Neuron (in vitro differentiated cells): ENCODE measurements around the gene CCNQ.

Experiments used
- H2AFZ ChIP-seq: one replicate; pipeline ENCODE4 v1.6.1; 2013; ENCODE audit warnings: low read depth, mild to moderate bottlenecking, inconsistent platforms, low read length, moderate library complexity
- H3K27me3 ChIP-seq: one replicate; pipeline ENCODE4 v1.6.1; 2013; ENCODE audit warnings: low read length; ENCODE audit not compliant: insufficient read depth
- H3K36me3 ChIP-seq: one replicate; pipeline ENCODE4 v1.6.1; 2013; ENCODE audit warnings: low read length; ENCODE audit not compliant: insufficient read depth
- H3K4me1 ChIP-seq: one replicate; pipeline ENCODE4 v1.6.1; 2013; ENCODE audit warnings: low read length; ENCODE audit not compliant: insufficient read depth
- H3K4me3 ChIP-seq: 2 replicates; pipeline ENCODE4 v1.5.1; 2013; ENCODE audit warnings: mild to moderate bottlenecking, low read length, moderate library complexity
- H3K9me3 ChIP-seq: one replicate; pipeline ENCODE4 v1.6.1; 2013; ENCODE audit warnings: low read length

The CCNQ gene

GRCh38 chrX:153598541-153599191, at the start of gene CCNQ:
Gene CCNQ, minus strand, starts transcription at chrX:153599139. Its CDS starts 66 bp downstream, at chrX:153599073.
- Histone ChIP-seq H3K9me3 (no peaks in the 10 kb centered on the region), H3K36me3 (peaks cover 5% of the 10 kb centered on the region), H3K27me3 (peaks cover 2% of the 10 kb centered on the region), H3K4me3 (peak within 1 kb of the TSS; percentile 84), H2AFZ (no peak within 1 kb of the TSS), H3K4me1 (peaks cover 5% of the 10 kb centered on the region)

GRCh38 chrX:153647461-153648357, 48.8 kb upstream of the CCNQ start:
- H3K4me1 ChIP-seq, result peaks cover 7% of the 10 kb centered on the region
- no peaks in the 10 kb centered on the region for H3K36me3 ChIP-seq
- H3K9me3 ChIP-seq, result no peaks in the 10 kb centered on the region
- no peak overlapping the region for H3K4me3 ChIP-seq
- no peak overlapping the region for H2AFZ ChIP-seq
- H3K27me3 ChIP-seq, result peaks cover 45% of the 10 kb centered on the region

GRCh38 chrX:153646620-153647373, 47.9 kb upstream of the CCNQ start, which contains the start of gene DUSP9:
Gene DUSP9, plus strand, starts transcription at chrX:153647203. Its CDS starts 751 bp downstream, at chrX:153647954.
- peaks cover 45% of the 10 kb centered on the region for H3K27me3 ChIP-seq
- H3K4me3 ChIP-seq, result no peak within 1 kb of the TSS

GRCh38 chrX:153645921-153646488, 47.1 kb upstream of the CCNQ start:
- Histone ChIP-seq H3K27me3 (peaks cover 53% of the 10 kb centered on the region), H2AFZ (no peak overlapping the region), H3K36me3 (no peaks in the 10 kb centered on the region), H3K4me3 (no peak overlapping the region), H3K4me1 (peaks cover 7% of the 10 kb centered on the region), H3K9me3 (no peaks in the 10 kb centered on the region)

More at GRCh38 chrX:153646620-153647373, 47.9 kb upstream of the CCNQ start, which contains the start of gene DUSP9:
- H3K4me1 ChIP-seq, result peaks cover 7% of the 10 kb centered on the region
- no peaks in the 10 kb centered on the region for H3K36me3 ChIP-seq
- no peaks in the 10 kb centered on the region for H3K9me3 ChIP-seq
- H2AFZ ChIP-seq, result no peak within 1 kb of the TSS

- no peaks in the 10 kb centered on the region for H3K9me3 ChIP-seq
- H3K4me1 ChIP-seq, result peaks cover 7% of the 10 kb centered on the region
- H3K36me3 ChIP-seq, result no peaks in the 10 kb centered on the region
- no peak overlapping the region for H2AFZ ChIP-seq
- H3K27me3 ChIP-seq, result peaks cover 61% of the 10 kb centered on the region
- H3K4me3 ChIP-seq, result no peak overlapping the region
Observed at GRCh38 chrX:153645151-153645550, 46.2 kb upstream of the CCNQ start.

- Histone ChIP-seq H3K36me3 (no peaks in the 10 kb centered on the region), H3K27me3 (peaks cover 67% of the 10 kb centered on the region), H3K4me3 (no peak overlapping the region), H3K9me3 (no peaks in the 10 kb centered on the region), H2AFZ (no peak overlapping the region), H3K4me1 (peaks cover 7% of the 10 kb centered on the region)
Observed at GRCh38 chrX:153644356-153645125, 45.6 kb upstream of the CCNQ start.

GRCh38 chrX:153643431-153644351, 44.8 kb upstream of the CCNQ start:
- Histone ChIP-seq H3K36me3 (no peaks in the 10 kb centered on the region), H3K9me3 (no peaks in the 10 kb centered on the region), H3K4me3 (peak overlapping the region; percentile 14), H3K27me3 (peaks cover 69% of the 10 kb centered on the region), H3K4me1 (peaks cover 7% of the 10 kb centered on the region), H2AFZ (no peak overlapping the region)

- Histone ChIP-seq H2AFZ (no peak overlapping the region), H3K4me1 (peaks cover 7% of the 10 kb centered on the region), H3K27me3 (peaks cover 71% of the 10 kb centered on the region), H3K9me3 (no peaks in the 10 kb centered on the region), H3K4me3 (no peak overlapping the region), H3K36me3 (no peaks in the 10 kb centered on the region)
Observed at GRCh38 chrX:153642655-153643430, 43.9 kb upstream of the CCNQ start.

GRCh38 chrX:153642051-153642654, 43.2 kb upstream of the CCNQ start:
- Histone ChIP-seq H3K4me1 (peaks cover 7% of the 10 kb centered on the region), H3K9me3 (no peaks in the 10 kb centered on the region), H3K27me3 (peaks cover 76% of the 10 kb centered on the region), H2AFZ (no peak overlapping the region), H3K4me3 (no peak overlapping the region), H3K36me3 (no peaks in the 10 kb centered on the region)

- H3K27me3 ChIP-seq, result peaks cover 78% of the 10 kb centered on the region
Observed at GRCh38 chrX:153641627-153642026, 42.7 kb upstream of the CCNQ start.

More at GRCh38 chrX:153641627-153642026, 42.7 kb upstream of the CCNQ start:
- H3K9me3 ChIP-seq, result no peaks in the 10 kb centered on the region
- H2AFZ ChIP-seq, result no peak overlapping the region
- H3K4me3 ChIP-seq, result no peak overlapping the region
- peaks cover 7% of the 10 kb centered on the region for H3K4me1 ChIP-seq
- no peaks in the 10 kb centered on the region for H3K36me3 ChIP-seq
